ENCODE results near the gene LCE3B. TPM values are rescaled to one million over a fixed set of nuclear protein-coding genes. Genes with fewer than 3 reads are reported as not detected.

The LCE3B gene
- total RNA-seq, 4 donors from 2014 or later = not detected

- TF ChIP-seq CTCF (IDR thresholded peaks at IDR 0.05) = no peak
- no peak for TF ChIP-seq POLR2A (IDR thresholded peaks at IDR 0.05)
- no peak for TF ChIP-seq EP300 (IDR thresholded peaks at IDR 0.05)
- no peak for TF ChIP-seq POLR2AphosphoS5 (IDR thresholded peaks at IDR 0.05)
- Histone ChIP-seq H3K27ac (no peak overlapping the region), H3K4me3 (no peak overlapping the region), H3K27me3 (no peaks in the 10 kb centered on the region), H3K4me1 (no peaks in the 10 kb centered on the region), H3K9me3 (no peaks in the 10 kb centered on the region), H3K36me3 (no peaks in the 10 kb centered on the region)
- WGBS, 2 donors (ENCODE audit: low coverage in 1 of 2) = 50% methylated on average over 1 of the region's 2 CpGs; no CpG with 5 or more reads in 1 of the 2 donors
- no peak for ATAC-seq
Measured at GRCh38 chr1:152656459-152656858, 42.8 kb downstream of the LCE3B start.

DNA sequence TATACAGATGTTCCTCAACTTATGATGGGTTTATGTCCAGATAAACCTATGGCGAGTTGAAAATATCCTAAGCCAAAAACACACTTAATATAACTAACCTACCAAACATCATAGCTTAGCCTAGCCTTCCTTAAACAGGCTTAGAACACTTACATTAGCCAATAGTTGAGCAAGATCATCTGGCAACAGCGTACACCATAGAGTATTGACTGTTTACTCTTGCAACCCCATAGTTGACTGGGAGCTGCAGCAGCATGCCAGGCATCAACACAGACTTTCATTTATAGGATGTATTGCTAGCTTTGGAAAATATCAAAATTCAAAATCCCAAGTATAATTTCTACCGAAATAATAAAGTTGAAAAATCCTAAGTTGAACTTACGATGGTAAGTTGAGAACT lies 44.1 kb downstream of the LCE3B start:
- TF ChIP-seq POLR2AphosphoS5 (IDR thresholded peaks at IDR 0.05) (no peak), CTCF (IDR thresholded peaks at IDR 0.05) (no peak), EP300 (IDR thresholded peaks at IDR 0.05) (no peak), POLR2A (IDR thresholded peaks at IDR 0.05) (no peak)
- H3K4me3 ChIP-seq = no peak overlapping the region
- ATAC-seq = no peak
- H3K9me3 ChIP-seq = no peaks in the 10 kb centered on the region
- no peaks in the 10 kb centered on the region for H3K36me3 ChIP-seq
- H3K27ac ChIP-seq = no peak overlapping the region
- H3K27me3 ChIP-seq = no peaks in the 10 kb centered on the region
- H3K4me1 ChIP-seq = no peaks in the 10 kb centered on the region
- WGBS, 2 donors (ENCODE audit: low coverage in 1 of 2) = 82 to 83% methylated on average over 4 of the region's 4 CpGs

- ATAC-seq = no peak
- no peaks in the 10 kb centered on the region for H3K9me3 ChIP-seq
- no peak overlapping the region for H3K4me3 ChIP-seq
- H3K27me3 ChIP-seq = no peaks in the 10 kb centered on the region
- H3K36me3 ChIP-seq = no peaks in the 10 kb centered on the region
- no peaks in the 10 kb centered on the region for H3K4me1 ChIP-seq
- H3K27ac ChIP-seq = no peak overlapping the region
- TF ChIP-seq POLR2AphosphoS5 (IDR thresholded peaks at IDR 0.05) (no peak), EP300 (IDR thresholded peaks at IDR 0.05) (no peak), CTCF (IDR thresholded peaks at IDR 0.05) (no peak), POLR2A (IDR thresholded peaks at IDR 0.05) (no peak)
- 86 to 93% methylated on average over 2 to 3 of the region's 3 CpGs for WGBS, 2 donors (ENCODE audit: low coverage in 1 of 2)
Measured at GRCh38 chr1:152658649-152659048, 45.0 kb downstream of the LCE3B start.

DNA sequence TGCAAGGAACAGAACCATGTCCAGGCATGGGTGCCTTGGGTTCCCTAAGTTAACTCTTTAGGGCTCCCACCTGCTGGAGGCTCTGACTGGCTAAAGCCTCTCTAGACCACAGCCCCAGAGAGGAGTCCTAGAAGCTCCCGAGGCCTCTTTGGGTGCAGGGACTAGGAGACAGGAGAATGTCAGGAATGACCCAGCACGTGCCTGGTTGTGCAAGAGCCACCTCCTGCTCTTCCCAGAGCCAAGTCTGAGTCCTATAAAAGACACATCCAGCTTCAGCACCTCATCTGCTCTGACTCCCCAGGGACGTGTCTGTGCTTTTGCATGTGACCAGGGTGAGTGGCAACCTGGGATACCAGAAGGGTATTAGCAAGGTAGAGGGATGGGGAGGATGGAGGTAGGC lies 49.5 kb downstream of the LCE3B start, which contains the start of gene LCE2D:
LCE2D (plus strand) TSS at position 283 of the 400 bp plus-strand sequence. CDS start 726 bp downstream, outside the sequence.
- no peak for TF ChIP-seq EP300 (IDR thresholded peaks at IDR 0.05)
- no peak for TF ChIP-seq POLR2AphosphoS5 (IDR thresholded peaks at IDR 0.05)
- no peak for TF ChIP-seq CTCF (IDR thresholded peaks at IDR 0.05)
- no peak for TF ChIP-seq POLR2A (IDR thresholded peaks at IDR 0.05)
- 48 to 70% methylated on average over 2 to 3 of the region's 3 CpGs for WGBS, 2 donors (ENCODE audit: low coverage in 1 of 2)
- Histone ChIP-seq H3K36me3 (no peaks in the 10 kb centered on the region), H3K4me1 (no peaks in the 10 kb centered on the region), H3K27me3 (no peaks in the 10 kb centered on the region), H3K9me3 (no peaks in the 10 kb centered on the region), H3K4me3 (no peak within 1 kb of the TSS), H3K27ac (no peak within 1 kb of the TSS)
- no peak for ATAC-seq

Small RNAs within 50 kb of the gene (small RNA-seq; reads per million reads assigned to genes)
- 0 reads per million in 4 donors for gene LCE3A
- 0 reads per million in 4 donors for gene LCE3B

Other genes with a start within 250 kb of the LCE3B start
- 100 to 1,000 TPM in 1 of 4 donors, 1 to 10 TPM in 3; 2.2 to 103 (median 4.7) TPM for gene CRNN, start 199.5 kb upstream of the LCE3B start, total RNA-seq
- gene LCE5A, start 103.0 kb upstream of the LCE3B start, total RNA-seq = not detected
- gene CRCT1, start 99.3 kb upstream of the LCE3B start, total RNA-seq = 1 to 10 TPM in 2 of 4 donors, not detected in 2; 1.4 to 3.3 TPM
- not detected for gene LCE3E, start 47.0 kb upstream of the LCE3B start, total RNA-seq
- 1 to 10 TPM in 1 of 4 donors, not detected in 3; 1.4 TPM for gene LCE3D, start 33.3 kb upstream of the LCE3B start, total RNA-seq
- gene LCE3C, start 13.6 kb upstream of the LCE3B start, total RNA-seq = not detected
- not detected for gene LCE3A, start 9.3 kb downstream of the LCE3B start, total RNA-seq
- not detected for gene LCE2D, start 49.6 kb downstream of the LCE3B start, total RNA-seq
- not detected for gene LCE2C, start 61.5 kb downstream of the LCE3B start, total RNA-seq
- not detected for gene LCE2B, start 72.3 kb downstream of the LCE3B start, total RNA-seq
- gene LCE2A, start 84.5 kb downstream of the LCE3B start, total RNA-seq = not detected
- not detected for gene LCE4A, start 94.3 kb downstream of the LCE3B start, total RNA-seq
- under 1 TPM in 1 of 4 donors, not detected in 3; 0.12 TPM for gene KPRP, start 144.2 kb downstream of the LCE3B start, total RNA-seq
- gene LCE1F, start 161.3 kb downstream of the LCE3B start, total RNA-seq = not detected
- under 1 TPM in 1 of 4 donors, not detected in 3; 0.39 TPM for gene LCE1E, start 172.4 kb downstream of the LCE3B start, total RNA-seq
- not detected for gene LCE1D, start 182.9 kb downstream of the LCE3B start, total RNA-seq
- gene LCE1C, start 192.8 kb downstream of the LCE3B start, total RNA-seq = not detected
- not detected for gene LCE1B, start 198.2 kb downstream of the LCE3B start, total RNA-seq
- gene LCE1A, start 213.7 kb downstream of the LCE3B start, total RNA-seq = not detected
- not detected for gene LCE6A, start 229.0 kb downstream of the LCE3B start, total RNA-seq
- not detected for gene LCE7A, start 246.2 kb downstream of the LCE3B start, total RNA-seq